ENCODE measurements around the gene KRTAP10-11.

DNA sequence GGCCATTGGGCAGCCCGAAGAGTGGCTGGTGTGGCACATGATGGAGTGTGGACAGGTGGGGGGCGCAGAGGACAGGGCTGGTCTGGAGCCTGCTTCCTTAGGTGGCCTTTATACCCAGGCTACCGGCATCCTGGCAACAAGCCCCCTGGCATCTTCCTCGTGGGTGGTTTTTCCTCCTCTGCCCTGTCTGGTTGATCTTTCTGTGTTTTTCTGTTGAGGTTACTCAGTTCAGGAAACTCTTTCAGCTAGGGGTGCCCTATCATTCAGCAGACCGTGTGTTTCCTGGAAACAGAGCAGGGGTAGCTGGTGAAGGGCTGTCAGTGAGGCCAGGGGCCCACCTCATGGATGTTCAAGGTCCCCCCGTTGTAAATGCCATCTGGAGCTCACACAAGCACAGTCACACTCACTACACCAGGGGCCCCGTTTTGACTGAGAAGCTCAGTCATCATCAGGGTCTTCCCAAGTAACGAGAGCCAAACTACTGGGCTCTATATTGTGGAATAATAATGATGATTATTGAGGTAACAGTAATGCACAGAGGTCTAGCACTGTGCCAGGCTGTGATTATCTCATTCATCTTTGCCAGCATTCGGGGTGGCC, 8.5 kb downstream of the KRTAP10-11 start, which contains the start of gene KRTAP12-4:
- TF ChIP-seq CTCF (IDR thresholded peaks at IDR 0.05 in 8 of 11, conservative IDR thresholded peaks at IDR 0.05 in 3 of 11) (no peak), POLR2A (IDR thresholded peaks at IDR 0.05) (no peak), POLR2AphosphoS5 (IDR thresholded peaks at IDR 0.05) (no peak)

Measured in spleen (tissue), 7 donors.